ENCODE data around the gene WFDC11. TPM values are rescaled to one million over a fixed set of nuclear protein-coding genes. Genes with fewer than 3 reads are reported as not detected.
"Not testable (repeated sequence)": the region's sequence is repeated elsewhere in the genome, so short reads cannot be mapped to it uniquely, and the experiment has no call there.

WFDC11 gene
- not detected in 2 replicates for polyA plus RNA-seq (2014; cell fraction: cytosol; rRNA removed)
- not detected in 2 replicates for polyA plus RNA-seq (2014; cell fraction: nucleus; rRNA removed)

- no peak for DNase-seq (ENCODE audit: low spot score)
These were observed at the start of gene WFDC11 for GRCh38 chr20:45670139-45670538. Gene WFDC11 (minus strand): TSS chr20:45670239. CDS start chr20:45650600, 19,639 bp downstream.

GRCh38 chr20:45716141-45716688 lies 46.2 kb upstream of the WFDC11 start:
- not testable (repeated sequence) for DNase-seq (ENCODE audit: low spot score)

- DNase-seq (ENCODE audit: low spot score), result no peak
These were observed 35.1 kb upstream of the WFDC11 start, which contains the start of gene WFDC10B for GRCh38 chr20:45704969-45705637. Gene WFDC10B (minus strand): TSS chr20:45705019. CDS start chr20:45685992, 19,027 bp downstream.

GRCh38 chr20:45701873-45702272 lies 31.8 kb upstream of the WFDC11 start, which contains the start of gene WFDC13:
Gene WFDC13 (plus strand): TSS chr20:45702038. CDS start chr20:45702124, 86 bp downstream.
- no peak for DNase-seq (ENCODE audit: low spot score)

GRCh38 chr20:45701104-45701503 lies 31.1 kb upstream of the WFDC11 start:
- DNase-seq (ENCODE audit: low spot score), result no peak

- DNase-seq (ENCODE audit: low spot score), result no peak
These were observed 25.5 kb upstream of the WFDC11 start for GRCh38 chr20:45695496-45695895.

- DNase-seq (ENCODE audit: low spot score), result not testable (repeated sequence)
These were observed 23.3 kb upstream of the WFDC11 start for GRCh38 chr20:45693346-45693745.

GRCh38 chr20:45685896-45686295 lies 15.9 kb upstream of the WFDC11 start:
- no peak for DNase-seq (ENCODE audit: low spot score)

- no peak for DNase-seq (ENCODE audit: low spot score)
These were observed 9.6 kb upstream of the WFDC11 start for GRCh38 chr20:45679650-45680049.

GRCh38 chr20:45672765-45673164 lies 2.7 kb upstream of the WFDC11 start:
- no peak for DNase-seq (ENCODE audit: low spot score)

- not testable (repeated sequence) for DNase-seq (ENCODE audit: low spot score)
These were observed 13.0 kb downstream of the WFDC11 start for GRCh38 chr20:45657038-45657437.

GRCh38 chr20:45651726-45652125 lies 18.3 kb downstream of the WFDC11 start:
- DNase-seq (ENCODE audit: low spot score), result not testable (repeated sequence)

- no peak for DNase-seq (ENCODE audit: low spot score)
These were observed 20.7 kb downstream of the WFDC11 start for GRCh38 chr20:45649312-45649863.

GRCh38 chr20:45647441-45648050 lies 22.5 kb downstream of the WFDC11 start:
- DNase-seq (ENCODE audit: low spot score), result no peak

GRCh38 chr20:45646875-45647274 lies 23.2 kb downstream of the WFDC11 start:
- no peak for DNase-seq (ENCODE audit: low spot score)

GRCh38 chr20:45645869-45646268 lies 24.2 kb downstream of the WFDC11 start:
- DNase-seq (ENCODE audit: low spot score), result not testable (repeated sequence)

GRCh38 chr20:45641076-45641475 lies 29.0 kb downstream of the WFDC11 start:
- DNase-seq (ENCODE audit: low spot score), result not testable (repeated sequence)

- DNase-seq (ENCODE audit: low spot score), result no peak
These were observed 30.4 kb downstream of the WFDC11 start for GRCh38 chr20:45639687-45640086.

GRCh38 chr20:45636513-45636912 lies 33.5 kb downstream of the WFDC11 start:
- DNase-seq (ENCODE audit: low spot score), result no peak

- DNase-seq (ENCODE audit: low spot score), result no peak
These were observed 38.9 kb downstream of the WFDC11 start, which contains the start of gene WFDC9 for GRCh38 chr20:45631184-45631583. Gene WFDC9 (minus strand): TSS chr20:45631284. CDS start chr20:45610181, 21,103 bp downstream.

GRCh38 chr20:45630371-45630770 lies 39.7 kb downstream of the WFDC11 start:
- DNase-seq (ENCODE audit: low spot score), result no peak

- DNase-seq (ENCODE audit: low spot score), result peak; percentile 59
These were observed 40.4 kb downstream of the WFDC11 start, which contains the start of gene WFDC10A for GRCh38 chr20:45629496-45630100. Gene WFDC10A (plus strand): TSS chr20:45629739. CDS start chr20:45629814, 75 bp downstream.
